ENCODE results near the gene GLE1. TPM values are rescaled to one million over a fixed set of nuclear protein-coding genes. Genes with fewer than 3 reads are reported as not detected.
A peak's percentile ranks its signal among the peaks of the same experiment; 100 is the strongest.

The GLE1 gene
- total RNA-seq, 2 experiments from 2014 or later: 8.0 to 8.4 TPM

DNA sequence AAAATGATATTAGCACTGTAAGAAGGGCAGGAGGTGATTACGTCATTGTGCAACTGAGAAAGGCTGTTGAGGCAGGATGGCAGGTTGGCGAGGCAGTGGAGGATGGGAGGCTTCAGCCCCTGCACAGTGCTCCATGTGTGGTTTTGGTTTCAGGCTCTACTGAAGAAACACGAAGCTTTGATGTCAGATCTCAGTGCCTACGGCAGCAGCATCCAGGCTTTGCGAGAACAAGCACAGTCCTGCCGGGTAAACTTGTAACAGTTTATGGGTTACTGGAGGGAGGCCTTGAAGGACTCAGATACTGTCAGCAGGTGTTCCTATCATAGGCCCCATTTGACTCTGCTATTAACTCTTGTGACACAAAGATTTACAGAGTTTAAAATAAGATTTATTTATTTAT lies 82.9 kb downstream of the GLE1 start:
- Histone ChIP-seq H3K36me3 (ENCODE audit: insufficient read depth, low read length) (peaks cover 94% of the 10 kb centered on the region), H3K27me3 (ENCODE audit: control insufficient read depth in 1 of 2, insufficient read depth in 2 of 2, low read length in 2 of 2) (no peaks in the 10 kb centered on the region), H3K4me1 (ENCODE audit: insufficient read depth, low read length) (peaks cover 10% of the 10 kb centered on the region), H3K9me3 (ENCODE audit: control insufficient read depth in 1 of 2, insufficient read depth in 1 of 2, low read length in 2 of 2) (no peaks in the 10 kb centered on the region), H3K4me3 (ENCODE audit: low read length) (no peak overlapping the region), H3K27ac (ENCODE audit: low read depth in 1 of 2, low read length in 2 of 2) (no peak overlapping the region)
- TF ChIP-seq, protein P1, sequence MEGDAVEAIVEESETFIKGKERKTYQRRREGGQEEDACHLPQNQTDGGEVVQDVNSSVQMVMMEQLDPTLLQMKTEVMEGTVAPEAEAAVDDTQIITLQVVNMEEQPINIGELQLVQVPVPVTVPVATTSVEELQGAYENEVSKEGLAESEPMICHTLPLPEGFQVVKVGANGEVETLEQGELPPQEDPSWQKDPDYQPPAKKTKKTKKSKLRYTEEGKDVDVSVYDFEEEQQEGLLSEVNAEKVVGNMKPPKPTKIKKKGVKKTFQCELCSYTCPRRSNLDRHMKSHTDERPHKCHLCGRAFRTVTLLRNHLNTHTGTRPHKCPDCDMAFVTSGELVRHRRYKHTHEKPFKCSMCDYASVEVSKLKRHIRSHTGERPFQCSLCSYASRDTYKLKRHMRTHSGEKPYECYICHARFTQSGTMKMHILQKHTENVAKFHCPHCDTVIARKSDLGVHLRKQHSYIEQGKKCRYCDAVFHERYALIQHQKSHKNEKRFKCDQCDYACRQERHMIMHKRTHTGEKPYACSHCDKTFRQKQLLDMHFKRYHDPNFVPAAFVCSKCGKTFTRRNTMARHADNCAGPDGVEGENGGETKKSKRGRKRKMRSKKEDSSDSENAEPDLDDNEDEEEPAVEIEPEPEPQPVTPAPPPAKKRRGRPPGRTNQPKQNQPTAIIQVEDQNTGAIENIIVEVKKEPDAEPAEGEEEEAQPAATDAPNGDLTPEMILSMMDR (IDR thresholded peaks at IDR 0.05): no peak
- ChIA-PET CTCF (no interaction called here), POLR2A (interaction anchor here (1.0 kb wide), 2 partner anchors 33 to 34 kb away, joined by 4 to 5 read pairs; no protein-coding TSS in a partner anchor)
- H3K9me3 Mint-ChIP-seq: no peaks in the 10 kb centered on the region
- peak overlapping the region; percentile 12 for H3K4me3 Mint-ChIP-seq
- H3K27me3 Mint-ChIP-seq: no peaks in the 10 kb centered on the region
- peaks cover 15% of the 10 kb centered on the region for H3K4me1 Mint-ChIP-seq (ENCODE audit: low read depth)
- ATAC-seq (ENCODE audit: poor library complexity) (peak; percentile 95), DNase-seq (peak; percentile 7 to 72 (median 38))
- intact Hi-C loops (cut with DNase I, micrococcal nuclease): loop anchor here in 1 of 2 experiments (5.0 kb wide), 1 partner anchor 35 kb away; the partner anchor contains the start of gene SPTAN1
- H3K36me3 Mint-ChIP-seq (ENCODE audit: low read depth): peaks cover 94% of the 10 kb centered on the region
- peak overlapping the region; percentile 82 for H3K27ac Mint-ChIP-seq

- Histone ChIP-seq H3K4me1 (ENCODE audit: insufficient read depth, low read length) (peaks cover 10% of the 10 kb centered on the region), H3K36me3 (ENCODE audit: insufficient read depth, low read length) (peaks cover 94% of the 10 kb centered on the region), H3K27ac (ENCODE audit: low read depth in 1 of 2, low read length in 2 of 2) (no peak overlapping the region), H3K9me3 (ENCODE audit: control insufficient read depth in 1 of 2, insufficient read depth in 1 of 2, low read length in 2 of 2) (no peaks in the 10 kb centered on the region), H3K4me3 (ENCODE audit: low read length) (no peak overlapping the region), H3K27me3 (ENCODE audit: control insufficient read depth in 1 of 2, insufficient read depth in 2 of 2, low read length in 2 of 2) (no peaks in the 10 kb centered on the region)
- intact Hi-C loops (cut with DNase I, micrococcal nuclease): loop anchor here in 1 of 2 experiments (5.0 kb wide), 1 partner anchor 36 kb away; the partner anchor contains the start of gene SPTAN1
- Mint-ChIP-seq H3K9me3 (no peaks in the 10 kb centered on the region), H3K27me3 (no peaks in the 10 kb centered on the region), H3K4me1 (ENCODE audit: low read depth) (peaks cover 16% of the 10 kb centered on the region), H3K36me3 (ENCODE audit: low read depth) (peaks cover 94% of the 10 kb centered on the region), H3K27ac (peak overlapping the region; percentile 39), H3K4me3 (no peak overlapping the region)
- CTCF ChIA-PET: no interaction called here
- ATAC-seq (ENCODE audit: poor library complexity) (no peak), DNase-seq (no peak)
- TF ChIP-seq, protein P1 (IDR thresholded peaks at IDR 0.05): no peak
- POLR2A ChIA-PET: no interaction called here
Measured at GRCh38 chr9:128588581-128589233, 84.2 kb downstream of the GLE1 start.

Other genes with a start within 250 kb of the GLE1 start
- gene GOLGA2, start 228.7 kb upstream of the GLE1 start, total RNA-seq: 10 to 100 TPM; 44.3 to 48.3 TPM
- 1 to 10 TPM; 3.0 to 4.1 TPM for gene SWI5, start 228.4 kb upstream of the GLE1 start, total RNA-seq
- 1 to 10 TPM; 4.8 to 6.5 TPM for gene TRUB2, start 182.3 kb upstream of the GLE1 start, total RNA-seq
- gene COQ4, start 181.9 kb upstream of the GLE1 start, total RNA-seq: 10 to 100 TPM; 20.7 to 21.7 TPM
- gene SLC27A4, start 164.2 kb upstream of the GLE1 start, total RNA-seq: 1 to 10 TPM; 2.2 to 3.1 TPM
- gene URM1, start 133.3 kb upstream of the GLE1 start, total RNA-seq: 10 to 100 TPM; 28.4 to 28.8 TPM
- under 1 TPM; 0.30 to 0.31 TPM for gene CERCAM, start 83.9 kb upstream of the GLE1 start, total RNA-seq
- 10 to 100 TPM; 18.3 to 21.3 TPM for gene ODF2, start 48.7 kb upstream of the GLE1 start, total RNA-seq
- 100 to 1,000 TPM; 386 to 392 TPM for gene SPTAN1, start 47.9 kb downstream of the GLE1 start, total RNA-seq
- gene DYNC2I2, start 152.1 kb downstream of the GLE1 start, total RNA-seq: 1 to 10 TPM; 2.2 to 3.2 TPM
- gene SET, start 184.5 kb downstream of the GLE1 start, total RNA-seq: 100 to 1,000 TPM; 228 to 241 TPM
- 1 to 10 TPM in 1 of 2 experiments, under 1 TPM in 1; 0.95 to 1.9 TPM for gene PKN3, start 197.8 kb downstream of the GLE1 start, total RNA-seq
- 10 to 100 TPM; 22.0 to 23.7 TPM for gene ZDHHC12, start 219.4 kb downstream of the GLE1 start, total RNA-seq

Measured in CD4-positive, alpha-beta T cell (primary cell).